Stimulated activated CD8-positive, alpha-beta memory T cell treated with anti-CD3 and anti-CD28 coated beads, Interleukin-15, amount 100 ng/mL, for 4 hours (primary cell): ENCODE measurements around the gene LRMDA.
"Not testable (repeated sequence)": the region's sequence is repeated elsewhere in the genome, so short reads cannot be mapped to it uniquely, and the experiment has no call there.

Source experiments
- DNase-seq, 2 donors: peaks; one replicate each; pipeline ENCODE4 v3.0.0-alpha.2; 2020; ENCODE audit warnings: low read depth in 2 of 2

LRMDA gene

DNA sequence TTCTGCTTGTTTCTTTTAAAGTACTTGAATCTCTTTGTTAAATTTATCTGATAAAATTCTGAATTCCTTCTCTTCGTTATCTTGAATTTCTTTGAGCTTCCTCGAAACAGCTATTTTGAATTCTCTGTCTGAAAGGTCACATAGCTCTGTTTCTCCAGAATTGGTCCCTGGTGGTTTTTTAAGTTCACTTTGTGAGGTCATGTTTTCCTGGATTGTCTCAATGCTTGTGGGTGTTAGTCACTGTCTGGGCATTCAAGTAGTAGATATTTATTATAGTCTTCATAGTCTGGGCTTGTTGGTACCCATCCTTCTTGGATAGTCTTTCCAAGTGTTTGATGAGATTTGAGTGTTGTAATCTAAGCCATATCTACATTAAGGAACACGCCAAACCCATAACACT is 1060.6 kb downstream of the LRMDA start:
- no peak for DNase-seq

DNA sequence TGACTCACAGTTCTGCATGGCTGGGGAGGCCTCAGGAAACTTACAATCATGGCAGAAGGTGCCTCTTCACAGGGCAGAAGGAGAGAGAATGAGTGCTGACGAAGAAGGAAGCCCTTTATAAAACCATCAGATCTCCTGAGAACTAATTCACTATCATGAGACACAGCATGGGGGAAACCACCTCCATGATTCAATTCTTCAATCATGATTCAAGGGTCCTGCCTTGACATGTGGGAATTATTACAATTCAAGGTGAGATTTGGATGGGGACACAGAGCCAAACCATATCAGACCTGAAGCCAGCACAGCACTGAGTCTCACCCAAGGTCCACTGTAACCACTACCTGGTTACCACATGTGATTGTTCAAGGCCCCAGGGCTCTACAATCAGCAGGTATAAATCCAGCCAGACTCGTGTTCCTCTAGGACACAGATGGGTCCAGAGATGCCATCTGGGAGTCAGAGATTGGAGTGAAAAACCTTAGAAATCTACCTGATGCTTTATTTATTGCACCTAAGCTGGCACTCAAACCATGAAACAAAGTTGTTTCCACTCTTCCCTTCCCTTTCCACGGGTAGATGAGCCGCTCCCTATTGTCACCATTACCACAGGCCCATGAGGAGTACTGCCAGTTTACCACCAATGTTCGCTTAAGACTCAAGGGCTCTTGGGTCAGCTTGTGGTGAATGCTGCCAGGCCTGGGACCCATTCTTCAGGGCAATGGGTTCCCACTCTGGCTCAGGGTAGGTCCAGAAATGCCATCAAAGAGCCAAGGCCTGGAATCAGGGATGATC is 1061.5 kb downstream of the LRMDA start:
- no peak for DNase-seq

DNA sequence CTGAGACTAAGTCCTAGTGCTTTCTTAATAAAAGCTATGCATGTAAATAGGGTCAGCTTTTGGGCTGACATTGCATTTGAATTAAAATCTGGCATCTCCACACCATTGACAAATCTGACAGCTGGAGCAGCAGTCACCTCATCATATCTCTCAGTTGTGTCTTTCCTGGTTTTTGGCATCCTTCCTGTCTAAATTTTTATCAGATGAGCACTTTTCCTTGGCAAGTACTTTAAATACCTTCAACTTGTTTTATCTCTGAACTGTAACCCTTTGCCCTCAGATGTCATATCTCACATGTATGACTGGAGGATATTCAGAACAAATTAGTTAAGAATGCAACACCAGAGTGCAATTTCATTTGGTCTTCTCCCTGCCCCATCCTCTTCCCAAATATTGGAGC is 1066.2 kb downstream of the LRMDA start:
- no peak for DNase-seq

DNA sequence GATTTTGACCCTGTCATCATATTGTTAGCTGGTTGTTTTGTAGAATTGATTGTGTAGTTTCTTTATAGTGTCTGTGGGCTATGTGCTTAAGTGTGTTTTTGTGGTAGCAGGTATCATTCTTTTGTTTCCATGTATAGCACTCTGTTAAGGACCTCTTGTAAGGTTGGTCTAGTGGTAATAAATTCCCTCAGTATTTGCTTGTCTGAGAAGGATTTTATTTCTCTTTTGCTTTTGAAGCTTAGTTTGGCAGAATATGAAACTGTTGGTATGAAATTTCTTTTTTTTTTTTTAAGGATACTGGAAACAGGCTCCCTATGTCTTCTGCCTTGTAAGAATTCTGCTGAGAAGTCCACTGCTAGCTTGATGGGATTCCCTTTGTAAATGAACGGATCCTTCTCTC is 1073.4 kb downstream of the LRMDA start:
- no peak for DNase-seq

DNA sequence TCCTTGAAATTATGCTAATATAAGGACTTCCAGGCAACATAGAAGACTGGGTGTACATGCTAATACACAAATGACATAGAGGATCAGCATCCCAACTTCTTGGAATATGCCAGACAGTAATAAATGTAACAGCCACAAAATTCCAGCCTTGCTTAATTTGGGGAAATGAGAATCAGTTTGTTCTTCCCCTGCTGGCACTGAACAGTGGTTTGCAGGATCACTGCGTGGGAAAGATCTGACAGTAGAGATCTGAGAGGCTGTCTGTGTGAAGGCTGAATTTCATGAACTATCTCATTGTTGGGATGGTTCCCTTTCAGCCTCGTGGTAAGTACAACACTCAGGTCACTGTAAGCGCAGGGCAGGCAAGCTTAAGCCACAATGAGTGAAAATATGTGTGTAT is 1078.0 kb downstream of the LRMDA start:
- no peak for DNase-seq

DNA sequence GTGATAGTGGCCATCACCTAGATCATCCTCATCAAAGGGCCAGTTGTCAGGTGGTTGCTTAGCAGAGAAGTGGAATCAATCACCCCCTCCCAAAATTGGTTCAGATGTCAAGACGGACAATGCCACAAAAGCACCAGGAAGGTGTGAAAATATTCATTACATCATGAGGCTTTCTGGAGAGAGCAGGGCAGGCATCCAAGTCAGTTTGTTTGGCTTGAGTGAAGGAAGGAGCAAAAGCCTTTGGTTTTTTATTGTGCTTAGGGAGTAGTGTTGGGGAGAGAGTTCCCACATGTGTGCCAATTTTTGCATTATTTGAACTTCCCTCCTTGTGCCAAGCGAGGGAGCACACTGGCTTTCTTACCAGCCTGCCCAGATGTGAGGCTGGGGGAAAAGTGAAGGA is 1082.9 kb downstream of the LRMDA start:
- no peak for DNase-seq

DNA sequence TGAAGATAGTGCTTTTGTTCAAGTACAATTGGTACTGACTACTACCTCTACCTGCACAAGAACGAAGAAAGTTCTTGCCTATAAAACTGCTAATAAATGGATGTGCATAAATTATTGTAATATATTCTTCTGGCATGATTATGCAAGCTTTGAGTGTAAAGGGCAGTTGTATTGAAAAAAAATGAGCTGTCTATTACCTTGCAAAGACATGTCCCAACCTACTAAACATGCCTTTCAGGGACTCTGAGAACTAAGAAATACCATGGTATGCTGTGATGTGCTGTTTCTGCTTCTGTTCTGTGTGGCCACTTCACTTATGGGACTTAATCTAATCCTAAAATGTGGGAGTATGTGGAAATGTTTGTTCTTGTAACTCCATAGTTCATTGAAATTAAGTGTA is 1083.4 kb downstream of the LRMDA start:
- no peak for DNase-seq

DNA sequence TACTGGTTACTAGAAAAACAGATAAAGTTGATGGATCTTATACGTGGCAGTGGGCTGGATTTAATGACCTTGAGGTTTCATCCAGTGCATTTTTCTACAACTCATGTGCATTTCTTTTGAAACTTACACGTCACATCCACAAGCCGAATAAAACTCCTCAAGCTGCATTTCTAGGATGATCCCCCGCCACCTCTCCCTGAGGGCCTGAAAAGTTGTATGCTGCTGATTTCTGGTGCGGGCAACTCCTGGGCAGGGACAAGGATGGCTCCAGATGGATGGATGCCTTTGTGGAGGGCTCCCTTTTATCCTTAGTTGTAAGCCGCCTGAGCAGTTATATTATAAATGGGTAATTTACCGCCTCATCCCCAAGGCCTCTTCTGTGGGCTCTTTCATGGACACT is 1091.1 kb downstream of the LRMDA start:
- DNase-seq = no peak

DNA sequence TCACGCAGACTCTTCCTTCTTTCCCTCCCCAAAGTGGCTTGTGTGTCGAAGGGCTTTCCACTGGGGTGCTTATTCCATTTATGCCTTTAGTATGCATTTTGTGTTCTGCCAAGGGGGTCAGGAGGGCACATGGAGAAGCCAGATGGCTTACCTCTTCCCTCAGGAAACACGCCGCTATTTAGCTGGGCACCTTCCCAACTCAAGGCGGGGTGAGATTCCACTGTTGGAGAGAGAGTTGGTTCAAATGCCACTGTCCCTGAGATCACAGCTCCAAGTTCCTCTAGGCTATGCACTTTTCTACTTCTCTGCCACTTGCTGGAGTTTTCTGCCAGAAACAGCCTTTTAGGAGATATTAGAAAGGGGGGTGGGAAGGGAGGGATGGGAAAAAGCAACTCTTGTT is 1091.8 kb downstream of the LRMDA start:
- no peak for DNase-seq

DNA sequence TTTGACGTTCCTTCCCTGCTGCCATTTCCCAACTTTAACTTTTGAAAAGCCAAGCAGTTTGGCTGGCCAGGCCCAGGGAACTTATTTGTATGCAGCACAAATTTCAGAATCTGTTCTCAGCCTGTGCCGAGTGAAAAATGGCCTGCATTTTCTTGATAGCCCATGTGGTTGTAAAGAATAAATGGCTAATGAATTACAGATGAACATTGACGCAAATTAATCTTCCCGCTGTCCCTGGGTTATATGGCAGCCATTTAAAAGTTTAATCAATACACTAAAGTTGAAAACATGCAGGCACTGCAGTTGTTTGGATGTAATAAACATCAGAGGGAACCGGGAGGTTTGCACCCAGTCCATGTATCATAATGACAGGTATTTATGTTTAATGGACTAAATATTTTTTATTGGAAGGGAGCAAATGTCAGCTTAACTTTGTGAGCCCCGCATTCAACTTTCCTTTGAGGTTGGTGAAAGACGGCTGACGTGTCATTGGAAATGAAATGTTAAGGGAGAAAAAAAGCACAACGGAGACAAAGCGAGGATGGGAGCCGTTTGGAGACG is 1092.4 kb downstream of the LRMDA start:
- DNase-seq = no peak

DNA sequence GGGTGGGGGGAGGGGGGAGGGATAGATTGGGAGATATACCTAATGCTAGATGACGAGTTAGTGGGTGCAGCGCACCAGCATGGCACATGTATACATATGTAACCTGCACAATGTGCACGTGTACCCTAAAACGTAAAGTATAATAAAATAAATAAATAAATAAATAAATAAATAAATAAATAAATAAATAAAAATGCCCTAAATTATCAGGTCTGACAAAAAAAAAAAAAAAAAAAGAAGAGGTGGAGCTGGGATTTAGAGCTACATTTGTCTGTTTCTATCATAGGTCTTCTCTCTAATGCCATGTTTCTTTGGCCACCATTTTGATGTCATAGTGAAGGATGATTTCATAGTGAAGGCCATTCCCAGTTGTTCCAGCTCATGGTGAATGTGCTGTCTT is 1095.4 kb downstream of the LRMDA start:
- not testable (repeated sequence) for DNase-seq

DNA sequence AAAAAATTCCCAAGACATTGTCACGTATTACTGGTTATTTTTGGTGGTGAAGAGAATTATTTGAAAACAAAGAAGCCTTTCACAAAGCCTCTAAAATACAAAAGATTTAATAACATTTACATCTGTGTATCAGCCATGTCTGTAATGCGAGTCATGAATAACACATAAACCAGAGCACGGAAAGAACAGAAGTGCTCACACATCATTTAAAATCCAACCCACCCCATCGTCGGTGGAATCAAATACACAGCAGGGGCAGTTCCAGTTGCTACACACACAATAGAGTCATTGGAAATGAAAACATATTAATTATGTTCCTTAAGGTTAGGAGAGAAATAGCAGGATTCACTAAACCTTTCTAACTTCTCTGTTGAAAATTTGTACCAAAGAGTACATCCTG is 1108.9 kb downstream of the LRMDA start:
- no peak for DNase-seq

DNA sequence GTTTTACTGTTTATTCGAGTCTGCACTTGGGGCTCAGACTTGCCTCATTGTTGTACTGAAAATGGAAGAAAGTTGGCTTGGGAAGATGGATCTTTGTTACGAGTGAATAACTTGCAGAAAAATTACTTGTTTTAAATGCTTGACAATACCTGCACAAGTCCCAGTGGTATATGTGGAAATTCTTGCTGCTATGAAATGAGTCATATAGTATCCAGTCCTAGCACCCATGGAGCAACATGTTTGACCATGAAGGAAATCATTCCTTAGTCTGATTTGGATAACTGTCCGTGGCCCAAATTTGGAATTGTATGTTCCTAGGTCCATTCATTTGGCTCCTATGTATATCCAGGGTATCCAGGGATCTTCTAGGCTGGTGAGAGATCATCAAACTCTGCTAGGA is 1109.4 kb downstream of the LRMDA start:
- no peak for DNase-seq

DNA sequence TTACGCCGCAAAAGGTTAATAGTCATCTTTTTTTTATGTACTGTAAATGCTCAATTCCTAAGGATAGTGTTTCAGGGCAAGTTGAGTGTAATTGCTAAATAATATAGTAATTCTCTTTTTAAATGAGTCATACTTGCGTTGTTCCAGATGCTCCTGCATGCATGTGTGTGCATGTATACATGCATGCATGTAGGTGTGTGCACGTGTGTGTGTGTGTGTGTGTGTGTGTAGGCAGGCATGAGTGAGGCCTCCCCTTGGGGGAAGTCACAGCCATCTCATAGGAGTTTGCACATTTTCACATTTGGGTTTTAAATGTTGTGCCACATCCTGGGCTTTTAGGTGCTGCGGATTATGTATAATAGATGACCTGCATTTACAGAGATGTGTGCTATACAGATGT is 1110.4 kb downstream of the LRMDA start:
- DNase-seq = no peak

DNA sequence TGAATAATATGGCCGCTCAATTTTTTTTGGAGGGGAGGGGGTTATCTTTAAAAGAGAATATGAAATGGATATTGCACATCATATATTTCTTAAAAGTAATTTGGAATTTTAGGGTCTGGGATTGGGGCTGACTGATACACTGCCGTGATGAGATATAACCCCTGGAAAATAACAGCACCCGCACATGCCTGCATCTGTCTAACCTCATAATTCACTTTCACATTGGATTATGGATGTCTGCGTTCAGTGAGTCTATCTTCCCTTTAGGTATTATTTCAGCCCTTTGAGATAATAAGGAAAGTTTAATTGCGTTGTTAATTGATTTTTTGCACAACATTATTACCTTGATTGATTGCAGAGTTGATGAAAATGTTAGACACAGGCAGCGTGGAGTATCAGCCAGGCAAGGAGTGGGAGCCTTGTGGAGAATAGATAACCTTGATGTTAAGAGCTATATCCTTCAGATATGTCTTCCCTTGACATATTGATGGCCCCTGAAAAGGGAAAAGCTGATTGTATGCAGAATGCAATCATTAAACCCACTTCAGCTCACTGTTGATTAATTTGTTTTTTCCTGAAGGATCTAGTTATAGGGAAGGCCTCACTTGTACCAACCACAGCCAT is 1111.0 kb downstream of the LRMDA start:
- DNase-seq = no peak

DNA sequence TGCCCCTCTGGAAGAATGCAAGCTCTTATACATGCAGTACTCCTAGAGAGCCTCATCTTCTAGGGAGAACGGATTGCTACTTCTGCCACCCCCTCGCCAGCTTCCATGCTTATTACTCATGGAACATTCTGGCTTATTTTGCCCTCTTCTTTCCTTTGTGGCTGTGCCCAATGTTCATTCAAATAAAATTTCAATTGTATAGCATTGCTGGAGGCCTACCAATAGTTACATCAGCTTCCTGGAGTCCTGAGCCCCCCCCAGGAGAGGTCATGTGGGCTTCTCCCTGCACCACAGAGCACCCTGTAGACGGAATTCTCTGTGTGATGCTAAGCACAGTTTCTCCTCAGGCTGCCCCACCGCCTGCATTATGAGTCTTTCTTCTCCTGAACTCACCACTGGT is 1112.2 kb downstream of the LRMDA start:
- DNase-seq = no peak

DNA sequence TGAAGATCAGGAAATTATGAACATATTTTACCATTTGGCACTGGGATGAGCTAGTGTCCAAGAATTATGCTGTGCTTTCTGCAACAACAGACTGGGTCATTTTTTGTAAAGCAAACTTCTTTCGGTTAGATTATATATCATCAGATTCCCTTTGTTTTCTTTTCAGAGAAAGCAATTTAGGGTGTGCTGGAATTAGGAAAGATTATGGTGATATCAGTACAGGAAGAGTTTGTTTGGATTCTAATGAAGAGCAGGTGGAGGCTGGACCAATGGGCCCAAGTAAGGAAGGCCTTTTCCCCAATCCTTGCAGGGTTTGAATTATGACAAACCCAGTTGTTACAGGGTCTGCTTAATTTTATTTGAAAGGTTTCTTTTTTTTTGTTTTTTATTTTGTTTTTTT is 1113.4 kb downstream of the LRMDA start:
- no peak for DNase-seq

DNA sequence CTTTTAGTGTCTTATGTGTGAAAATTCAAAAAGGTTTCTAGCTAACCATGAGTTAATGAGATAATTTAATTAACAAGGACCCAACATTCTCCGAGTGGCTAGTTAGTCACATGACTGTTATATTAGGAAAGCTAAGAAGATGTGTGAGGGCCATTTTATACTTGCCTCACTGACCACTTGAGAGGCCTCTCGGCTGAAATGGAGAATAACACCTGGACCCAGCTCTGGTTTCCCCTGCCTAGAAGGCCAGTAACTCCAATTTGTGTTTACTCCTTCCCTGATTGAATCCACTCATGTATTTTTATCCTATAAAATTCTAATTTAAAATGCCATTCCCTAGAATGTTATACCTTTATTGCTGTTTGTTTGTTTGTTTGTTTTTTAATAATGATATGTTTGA is 1115.0 kb downstream of the LRMDA start:
- no peak for DNase-seq

DNA sequence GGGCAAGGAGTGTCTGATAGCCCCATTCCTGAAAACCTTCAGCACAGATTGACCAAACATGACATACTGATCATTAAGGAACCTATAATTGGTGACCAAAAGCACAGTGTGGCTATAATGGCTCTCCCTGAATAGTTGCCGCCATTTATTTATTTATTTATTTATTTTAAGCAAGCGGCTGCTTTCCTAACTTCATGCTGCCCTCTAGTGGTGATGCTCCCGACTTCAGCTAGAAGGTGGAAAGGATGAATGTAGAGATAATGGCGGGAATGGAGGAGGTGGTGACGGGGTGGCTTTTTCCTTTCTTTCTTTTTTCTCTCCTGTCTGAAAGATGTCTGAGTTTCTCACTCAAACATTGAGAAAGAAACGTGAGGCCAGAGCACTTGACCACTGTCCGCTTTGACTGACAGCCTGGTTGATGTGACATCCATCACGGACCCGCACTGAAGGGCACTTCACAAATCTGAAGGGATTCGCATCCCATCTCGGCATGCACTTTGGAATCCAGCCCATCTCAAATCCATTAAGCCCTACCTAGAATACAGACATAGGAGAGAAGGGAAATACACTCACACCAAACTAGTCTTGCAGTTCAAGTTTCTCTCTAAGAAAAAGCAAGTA is 1116.0 kb downstream of the LRMDA start:
- no peak for DNase-seq

DNA sequence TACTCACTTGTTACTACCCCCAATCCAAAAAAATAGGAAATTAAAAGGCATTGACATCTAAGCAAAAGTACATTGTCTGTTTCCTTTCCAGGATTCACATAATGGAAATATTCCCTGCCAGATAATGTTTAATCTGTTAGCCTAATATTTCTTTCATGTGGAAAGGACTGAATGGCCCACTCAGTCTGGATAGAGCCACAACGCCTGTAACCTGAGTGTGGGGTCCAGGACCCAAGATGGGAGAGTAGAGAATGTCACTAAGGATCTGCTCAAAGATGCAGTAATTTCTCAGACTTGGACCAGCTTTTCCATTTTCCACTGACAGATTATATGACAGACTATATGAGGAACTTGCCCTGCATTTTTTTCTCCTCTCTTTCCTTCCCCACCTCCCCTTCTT is 1117.3 kb downstream of the LRMDA start:
- no peak for DNase-seq

DNA sequence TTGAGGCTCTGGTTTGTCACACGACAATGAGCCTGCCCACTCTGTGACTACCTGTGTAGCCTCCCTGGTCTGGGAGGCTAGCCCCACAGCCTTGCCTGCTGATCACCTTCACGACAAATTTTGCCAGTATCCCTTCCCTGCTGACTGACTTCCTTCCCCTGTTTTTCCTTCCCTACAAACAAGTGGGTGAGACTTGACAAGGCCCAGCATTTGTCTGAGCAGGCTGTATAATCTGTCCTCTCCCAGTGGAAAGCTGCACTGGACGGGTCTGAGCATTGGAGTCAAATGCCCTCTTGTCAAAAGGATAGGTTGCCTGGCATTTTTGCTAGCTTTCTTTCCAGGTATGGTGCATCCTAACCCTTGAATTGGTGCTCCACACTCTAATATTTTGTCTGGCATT is 1117.7 kb downstream of the LRMDA start:
- DNase-seq = no peak

DNA sequence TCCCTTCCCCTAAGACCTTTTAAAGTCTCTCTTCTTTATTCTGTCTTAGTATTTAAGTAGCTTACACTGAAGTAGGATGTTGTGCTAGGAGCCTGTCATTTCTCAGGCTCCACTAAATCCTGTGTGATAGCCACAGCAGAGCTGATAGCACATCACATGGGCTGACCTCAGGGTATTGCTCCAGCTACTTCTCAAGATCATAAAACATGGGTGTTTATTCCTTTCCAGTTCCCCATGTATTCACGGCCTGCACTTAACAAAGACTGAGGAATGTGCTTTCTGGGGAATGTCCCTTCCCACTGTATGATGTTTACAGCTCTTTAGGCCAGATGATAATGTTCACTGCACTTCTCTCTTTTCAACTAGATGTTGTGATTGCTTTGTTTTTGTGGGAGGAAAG is 1119.4 kb downstream of the LRMDA start:
- DNase-seq = no peak
